Panc1 (cell line): ENCODE data around the gene NDUFB6. TPM values are rescaled to one million over a fixed set of nuclear protein-coding genes. Genes with fewer than 3 reads are reported as not detected.

Experiments used
- ATAC-seq: fragments of 200-7000 bp; cut with Tn5 transposase; 2 replicates; pipeline ENCODE4 v1.9.1; 2020; ENCODE audit warnings: mild to moderate bottlenecking, moderate library complexity
- BruUV-seq: library from RNA; stranded (reverse); fragments of 400-500 nt; replicated peaks from 2 replicates; lab custom pipeline; 2021; lab: Mats Ljungman, UMichigan
- CTCF ChIA-PET: fragments of 300-600 bp; sonication (Branson Sonifier 250); formaldehyde crosslinking; loops from one replicate; lab custom pipeline; 2022; ENCODE audit warnings: antibody characterized with exemption; lab: Charles Lee
- POLR2A ChIA-PET: fragments of 300-600 bp; sonication (Branson Sonifier 250); formaldehyde crosslinking; loops from one replicate; lab custom pipeline; 2022; ENCODE audit warnings: antibody characterized with exemption; lab: Charles Lee
- DNase-seq: peaks from one replicate; pipeline ENCODE4 v3.0.0-alpha.2; 2010; ENCODE audit warnings: low read depth, low spot score
- H3K27ac ChIP-seq: 2 replicates; pipeline ENCODE4 v1.5.1; 2011; ENCODE audit warnings: mild to moderate bottlenecking, low read length, inconsistent platforms
- H3K27me3 ChIP-seq: fragments of 200-500 bp; sonication (Bioruptor generic); 2 replicates; pipeline ENCODE4 v1.6.0; 2014; ENCODE audit warnings: low read length, inconsistent platforms; ENCODE audit not compliant: control insufficient read depth, insufficient read depth
- H3K36me3 ChIP-seq: fragments of 200-500 bp; sonication (Bioruptor generic); 2 replicates; pipeline ENCODE4 v1.5.1; 2014; ENCODE audit warnings: inconsistent platforms, mild to moderate bottlenecking, low read length, moderate library complexity; ENCODE audit not compliant: control insufficient read depth, insufficient read depth
- H3K4me1 ChIP-seq: 2 replicates; pipeline ENCODE4 v1.5.1; 2011; ENCODE audit warnings: inconsistent platforms, mild to moderate bottlenecking, low read length, moderate library complexity; ENCODE audit not compliant: control insufficient read depth, insufficient read depth
- H3K4me3 ChIP-seq, 2 experiments: 2 replicates each; pipeline ENCODE4 v1.5.1; 2011 to 2012; ENCODE audit warnings: low read depth in 2 of 2, low read length in 2 of 2, mild to moderate bottlenecking in 2 of 2, inconsistent platforms in 1 of 2, moderate library complexity in 1 of 2
- H3K9me3 ChIP-seq: fragments of 200-500 bp; sonication (Bioruptor generic); 2 replicates; pipeline ENCODE4 v1.5.1; 2014; ENCODE audit warnings: low read depth, mild to moderate bottlenecking, inconsistent platforms, low read length, moderate library complexity; ENCODE audit not compliant: control insufficient read depth, insufficient read depth
- CTCF ChIP-seq: fragments of 450-650 bp; IDR thresholded peaks from 2 replicates; pipeline ENCODE4 v1.5.1; 2017; ENCODE audit warnings: mild to moderate bottlenecking
- POLR2AphosphoS5 ChIP-seq: IDR thresholded peaks from 2 replicates; pipeline ENCODE4 v1.6.1; 2012; ENCODE audit warnings: mild to moderate bottlenecking, low read depth, low read length, moderate library complexity
- SIN3A ChIP-seq: IDR thresholded peaks from 2 replicates; pipeline ENCODE4 v1.6.1; 2012; ENCODE audit warnings: low read depth, mild to moderate bottlenecking, low read length, moderate library complexity, borderline replicate concordance; ENCODE audit not compliant: insufficient read depth
- TCF7L2 ChIP-seq: IDR thresholded peaks from 2 replicates; pipeline ENCODE4 v1.6.1; 2011; ENCODE audit warnings: mild to moderate bottlenecking, low read depth, low read length, inconsistent platforms
- in situ Hi-C: cut with HindIII; loops from 2 replicates; pipeline ENCODE4 v1.10.0; 2016; ENCODE audit warnings: low sequenced_read_pairs, low pct_unique_long_range_greater_than_20kb
- intact Hi-C: fragments of 100-400 bp; cut with micrococcal nuclease; formaldehyde crosslinking; loops from one replicate; pipeline ENCODE4 v1.10.0; 2022; ENCODE audit not compliant: unreplicated experiment
- total RNA-seq: library from RNA; stranded (reverse); gene quantifications from one replicate; pipeline ENCODE4 v1.2.1, GENCODE V29; 2021; ENCODE audit not compliant: unreplicated experiment
- TF ChIP-seq, protein P1 (sequence below), 2 experiments: IDR thresholded peaks; 2 replicates each; pipeline ENCODE4 v1.6.1; 2011 to 2012; ENCODE audit warnings: low read depth in 2 of 2, control low read depth in 1 of 2, low read length in 1 of 2, mild to moderate bottlenecking in 1 of 2, moderate library complexity in 1 of 2; ENCODE audit not compliant: insufficient read depth in 1 of 2

Gene NDUFB6
- total RNA-seq, 1 experiment from 2014 or later, result 85.3 TPM

GRCh38 chr9:32574858-32575257, 1.9 kb upstream of the NDUFB6 start:
- H3K4me1 ChIP-seq, result peaks cover 14% of the 10 kb centered on the region; the same call in 1 of the 2 replicates
- H3K9me3 ChIP-seq, result no peaks in the 10 kb centered on the region
- ChIA-PET POLR2A (interaction anchor here (0.7 kb wide), 1 partner anchor 306 kb away, joined by 7 read pairs; no protein-coding TSS in a partner anchor), CTCF (interaction anchor here (0.6 to 3.6 kb wide), 2 partner anchors 196 to 393 kb away, joined by 3 to 35 read pairs; no protein-coding TSS in a partner anchor)
- in situ Hi-C loops (loop anchor here (25.0 kb wide), 1 partner anchor 387 kb away; no protein-coding TSS in a partner anchor), intact Hi-C loops (loop anchor here (10.0 kb wide), 1 partner anchor 130 kb away; no protein-coding TSS in a partner anchor)
- DNase-seq (no peak), ATAC-seq (no peak)
- no peak overlapping the region for H3K27ac ChIP-seq
- TF ChIP-seq, protein P1, sequence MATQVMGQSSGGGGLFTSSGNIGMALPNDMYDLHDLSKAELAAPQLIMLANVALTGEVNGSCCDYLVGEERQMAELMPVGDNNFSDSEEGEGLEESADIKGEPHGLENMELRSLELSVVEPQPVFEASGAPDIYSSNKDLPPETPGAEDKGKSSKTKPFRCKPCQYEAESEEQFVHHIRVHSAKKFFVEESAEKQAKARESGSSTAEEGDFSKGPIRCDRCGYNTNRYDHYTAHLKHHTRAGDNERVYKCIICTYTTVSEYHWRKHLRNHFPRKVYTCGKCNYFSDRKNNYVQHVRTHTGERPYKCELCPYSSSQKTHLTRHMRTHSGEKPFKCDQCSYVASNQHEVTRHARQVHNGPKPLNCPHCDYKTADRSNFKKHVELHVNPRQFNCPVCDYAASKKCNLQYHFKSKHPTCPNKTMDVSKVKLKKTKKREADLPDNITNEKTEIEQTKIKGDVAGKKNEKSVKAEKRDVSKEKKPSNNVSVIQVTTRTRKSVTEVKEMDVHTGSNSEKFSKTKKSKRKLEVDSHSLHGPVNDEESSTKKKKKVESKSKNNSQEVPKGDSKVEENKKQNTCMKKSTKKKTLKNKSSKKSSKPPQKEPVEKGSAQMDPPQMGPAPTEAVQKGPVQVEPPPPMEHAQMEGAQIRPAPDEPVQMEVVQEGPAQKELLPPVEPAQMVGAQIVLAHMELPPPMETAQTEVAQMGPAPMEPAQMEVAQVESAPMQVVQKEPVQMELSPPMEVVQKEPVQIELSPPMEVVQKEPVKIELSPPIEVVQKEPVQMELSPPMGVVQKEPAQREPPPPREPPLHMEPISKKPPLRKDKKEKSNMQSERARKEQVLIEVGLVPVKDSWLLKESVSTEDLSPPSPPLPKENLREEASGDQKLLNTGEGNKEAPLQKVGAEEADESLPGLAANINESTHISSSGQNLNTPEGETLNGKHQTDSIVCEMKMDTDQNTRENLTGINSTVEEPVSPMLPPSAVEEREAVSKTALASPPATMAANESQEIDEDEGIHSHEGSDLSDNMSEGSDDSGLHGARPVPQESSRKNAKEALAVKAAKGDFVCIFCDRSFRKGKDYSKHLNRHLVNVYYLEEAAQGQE (IDR thresholded peaks at IDR 0.05; ENCODE audit: insufficient read depth in 1 of 2, low read depth in 2 of 2, low read length in 1 of 2), result no peak
- TF ChIP-seq TCF7L2 (no peak), CTCF (no peak; the same call in 1 of the 2 replicates), SIN3A (no peak)
- BruUV-seq, result no TSS peak
- H3K27me3 ChIP-seq, result peaks cover 2% of the 10 kb centered on the region; the same call in 1 of the 2 replicates
- H3K36me3 ChIP-seq, result peaks cover 2% of the 10 kb centered on the region; the same call in 1 of the 2 replicates
- no peak overlapping the region for H3K4me3 ChIP-seq

DNA sequence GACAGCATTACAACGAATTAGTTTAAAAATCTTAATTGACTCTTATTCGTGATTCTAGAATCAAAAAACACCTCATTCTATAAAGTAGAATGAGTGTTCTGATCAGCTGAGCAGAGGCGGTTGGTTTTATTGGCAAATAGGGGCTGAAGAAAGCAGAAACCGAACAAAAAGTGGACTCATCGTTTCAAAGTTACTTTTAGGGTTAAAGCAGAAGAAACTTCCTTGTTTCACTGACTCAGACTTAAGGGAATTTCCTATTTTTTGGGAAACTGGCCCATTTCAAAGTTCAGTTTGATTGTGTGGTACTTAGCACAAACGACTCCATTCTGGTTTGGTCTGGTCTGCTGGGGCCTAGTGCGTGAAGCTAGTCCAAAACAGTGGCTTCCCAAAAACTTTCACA, 862 bp upstream of the NDUFB6 start:
- Histone ChIP-seq H3K27me3 (peaks cover 2% of the 10 kb centered on the region; the same call in 1 of the 2 replicates), H3K9me3 (no peaks in the 10 kb centered on the region), H3K27ac (peak overlapping the region; percentile 97), H3K4me3 (no peak overlapping the region; a peak in 1 of 4 replicates), H3K4me1 (peaks cover 14% of the 10 kb centered on the region; the same call in 1 of the 2 replicates), H3K36me3 (peaks cover 2% of the 10 kb centered on the region; the same call in 1 of the 2 replicates)
- ATAC-seq (no peak), DNase-seq (no peak)
- no TSS peak for BruUV-seq
- CTCF ChIA-PET, result interaction anchor here (0.7 to 3.6 kb wide), 2 partner anchors 141 to 195 kb away, joined by 4 to 35 read pairs; no protein-coding TSS in a partner anchor
- in situ Hi-C loops (loop anchor here (25.0 kb wide), 1 partner anchor 388 kb away; no protein-coding TSS in a partner anchor), intact Hi-C loops (loop anchor here (10.0 kb wide), 1 partner anchor 129 kb away; no protein-coding TSS in a partner anchor)
- TF ChIP-seq CTCF (no peak), SIN3A (no peak), TCF7L2 (no peak), POLR2AphosphoS5 (no peak)
- TF ChIP-seq, protein P1 (IDR thresholded peaks at IDR 0.05; ENCODE audit: insufficient read depth in 1 of 2, low read depth in 2 of 2, low read length in 1 of 2), result no peak
- POLR2A ChIA-PET, result interaction anchor here (0.6 kb wide), 2 partner anchors 44 to 198 kb away, joined by 3 to 4 read pairs; no protein-coding TSS in a partner anchor
